GM15510 (cell line): ENCODE results near the gene TLR3.

Experiments used
- POLR2A ChIP-seq: IDR thresholded peaks from 3 replicates; pipeline ENCODE4 v1.6.1; 2011; ENCODE audit warnings: borderline replicate concordance; ENCODE audit not compliant: insufficient read length; ENCODE audit errors: extremely low read depth

The TLR3 gene

GRCh38 chr4:186082221-186082620 lies 13.3 kb downstream of the TLR3 start:
- no peak for TF ChIP-seq POLR2A

GRCh38 chr4:186088523-186088922 lies 19.6 kb downstream of the TLR3 start:
- TF ChIP-seq POLR2A, result no peak

- TF ChIP-seq POLR2A, result no peak
Measured at GRCh38 chr4:186092296-186092695, 23.3 kb downstream of the TLR3 start.

GRCh38 chr4:186095406-186095805 lies 26.4 kb downstream of the TLR3 start:
- no peak for TF ChIP-seq POLR2A

- TF ChIP-seq POLR2A, result no peak
Measured at GRCh38 chr4:186096681-186097165, 27.8 kb downstream of the TLR3 start.

GRCh38 chr4:186097386-186097785 lies 28.4 kb downstream of the TLR3 start:
- TF ChIP-seq POLR2A, result no peak

GRCh38 chr4:186102931-186103330 lies 34.0 kb downstream of the TLR3 start:
- TF ChIP-seq POLR2A, result no peak

- no peak for TF ChIP-seq POLR2A
Measured at GRCh38 chr4:186104114-186104889, 35.3 kb downstream of the TLR3 start, which contains the start of gene FAM149A. TSS of gene FAM149A (plus strand) at chr4:186104704.

- no peak for TF ChIP-seq POLR2A
Measured at GRCh38 chr4:186104890-186105646, 36.1 kb downstream of the TLR3 start.

- TF ChIP-seq POLR2A, result no peak
Measured at GRCh38 chr4:186105647-186106321, 36.8 kb downstream of the TLR3 start.

- TF ChIP-seq POLR2A, result no peak
Measured at GRCh38 chr4:186107947-186108346, 39.0 kb downstream of the TLR3 start.

GRCh38 chr4:186108391-186108790 lies 39.4 kb downstream of the TLR3 start:
- TF ChIP-seq POLR2A, result no peak

- no peak for TF ChIP-seq POLR2A
Measured at GRCh38 chr4:186109245-186109644, 40.3 kb downstream of the TLR3 start.

- TF ChIP-seq POLR2A, result no peak
Measured at GRCh38 chr4:186116697-186117096, 47.7 kb downstream of the TLR3 start.

- TF ChIP-seq POLR2A, result no peak
Measured at GRCh38 chr4:186118582-186118981, 49.6 kb downstream of the TLR3 start.
